Measurements from ENCODE around the gene CEP164.

DNA sequence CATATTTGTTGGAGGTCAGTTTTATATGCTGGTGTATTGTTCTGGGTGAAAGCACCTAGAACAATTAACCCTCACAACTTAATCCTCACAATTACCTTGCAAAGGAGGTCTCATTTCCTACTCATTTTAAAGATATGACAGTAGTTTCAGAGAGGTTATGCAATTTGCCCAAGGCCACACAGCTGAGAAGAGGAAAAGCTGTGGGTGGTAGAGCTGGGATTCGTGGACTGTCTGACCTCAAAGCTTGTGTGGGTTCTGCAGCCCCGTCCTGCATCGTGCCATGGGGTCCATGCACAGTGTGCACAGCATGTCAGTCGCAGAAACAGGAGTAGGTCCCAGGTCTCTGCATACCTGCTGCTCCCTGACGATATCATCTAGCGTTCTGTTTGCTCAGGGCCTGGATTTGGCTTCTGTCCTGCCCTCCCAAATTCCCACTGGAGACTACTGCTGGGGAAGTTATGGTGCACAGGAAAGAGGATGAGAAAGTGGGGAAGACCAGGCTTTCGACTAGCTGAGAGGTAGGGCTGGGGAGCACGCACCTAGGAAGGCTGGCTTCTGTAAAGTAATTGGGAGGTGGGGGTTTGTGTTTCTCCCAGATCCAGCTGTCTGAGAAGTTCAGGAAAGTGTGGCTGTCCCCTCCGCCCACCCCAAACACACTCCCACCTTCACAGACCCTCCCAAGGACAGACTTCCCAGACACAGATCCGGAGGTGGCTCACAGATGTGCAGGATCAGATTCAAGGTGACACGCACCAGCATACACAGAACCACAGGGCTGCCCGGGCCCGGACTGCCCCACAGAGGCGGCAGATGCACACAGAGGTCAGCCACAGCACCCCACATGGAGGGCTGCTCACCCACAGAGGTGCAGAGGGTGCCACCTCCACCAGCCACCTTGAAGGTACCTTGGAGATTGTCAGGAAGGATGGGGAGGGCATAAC lies 13.6 kb upstream of the CEP164 start:
- TF ChIP-seq, protein P1, sequence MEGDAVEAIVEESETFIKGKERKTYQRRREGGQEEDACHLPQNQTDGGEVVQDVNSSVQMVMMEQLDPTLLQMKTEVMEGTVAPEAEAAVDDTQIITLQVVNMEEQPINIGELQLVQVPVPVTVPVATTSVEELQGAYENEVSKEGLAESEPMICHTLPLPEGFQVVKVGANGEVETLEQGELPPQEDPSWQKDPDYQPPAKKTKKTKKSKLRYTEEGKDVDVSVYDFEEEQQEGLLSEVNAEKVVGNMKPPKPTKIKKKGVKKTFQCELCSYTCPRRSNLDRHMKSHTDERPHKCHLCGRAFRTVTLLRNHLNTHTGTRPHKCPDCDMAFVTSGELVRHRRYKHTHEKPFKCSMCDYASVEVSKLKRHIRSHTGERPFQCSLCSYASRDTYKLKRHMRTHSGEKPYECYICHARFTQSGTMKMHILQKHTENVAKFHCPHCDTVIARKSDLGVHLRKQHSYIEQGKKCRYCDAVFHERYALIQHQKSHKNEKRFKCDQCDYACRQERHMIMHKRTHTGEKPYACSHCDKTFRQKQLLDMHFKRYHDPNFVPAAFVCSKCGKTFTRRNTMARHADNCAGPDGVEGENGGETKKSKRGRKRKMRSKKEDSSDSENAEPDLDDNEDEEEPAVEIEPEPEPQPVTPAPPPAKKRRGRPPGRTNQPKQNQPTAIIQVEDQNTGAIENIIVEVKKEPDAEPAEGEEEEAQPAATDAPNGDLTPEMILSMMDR (conservative IDR thresholded peaks at IDR 0.05; ENCODE audit: low read depth, low read length): no peak
- no peak for TF ChIP-seq MAFK (IDR thresholded peaks at IDR 0.05; ENCODE audit: low read depth, low read length)
- no peak for TF ChIP-seq RFX5 (IDR thresholded peaks at IDR 0.05; ENCODE audit: low read depth, low read length)
- no peak for TF ChIP-seq RCOR1 (IDR thresholded peaks at IDR 0.05; ENCODE audit: insufficient replicate concordance, low read length)

Data from IMR-90 (cell line).